HUDEP-2 (cell line): ENCODE measurements around the gene AXL.
A peak's percentile ranks its signal among the peaks of the same experiment; 100 is the strongest.

ENCODE experiments used
- DNase-seq, 76 experiments: peaks; one replicate each; lab custom pipeline; 2025; ENCODE audit not compliant: unreplicated experiment in 76 of 76; lab: John Stamatoyannopoulos, UW

Gene AXL

DNA sequence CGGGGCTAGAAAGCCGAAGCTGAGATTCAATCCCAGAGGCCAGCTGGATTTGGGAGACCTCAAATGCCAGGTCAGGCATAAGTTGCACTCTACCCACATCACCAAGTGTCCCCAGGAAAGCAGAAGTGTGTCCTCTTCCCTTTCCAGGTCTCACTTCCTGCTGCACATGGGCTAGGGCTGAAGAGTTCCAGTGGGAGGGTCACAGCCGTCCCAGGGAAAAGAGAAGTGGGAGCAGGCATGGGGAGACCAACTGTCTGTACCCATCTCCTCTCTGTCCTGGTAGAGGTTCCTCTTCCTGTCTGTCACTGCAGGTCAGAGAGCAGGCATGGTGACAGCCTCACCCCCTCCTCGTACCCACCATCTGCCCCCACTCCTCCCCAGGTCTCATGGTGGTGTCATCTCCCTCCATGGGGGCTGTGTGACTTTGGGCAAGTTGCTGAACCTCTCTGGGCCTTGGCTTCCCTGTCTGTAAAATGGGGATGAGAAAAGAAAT lies 14.8 kb downstream of the AXL start:
- DNase-seq: no peak

DNA sequence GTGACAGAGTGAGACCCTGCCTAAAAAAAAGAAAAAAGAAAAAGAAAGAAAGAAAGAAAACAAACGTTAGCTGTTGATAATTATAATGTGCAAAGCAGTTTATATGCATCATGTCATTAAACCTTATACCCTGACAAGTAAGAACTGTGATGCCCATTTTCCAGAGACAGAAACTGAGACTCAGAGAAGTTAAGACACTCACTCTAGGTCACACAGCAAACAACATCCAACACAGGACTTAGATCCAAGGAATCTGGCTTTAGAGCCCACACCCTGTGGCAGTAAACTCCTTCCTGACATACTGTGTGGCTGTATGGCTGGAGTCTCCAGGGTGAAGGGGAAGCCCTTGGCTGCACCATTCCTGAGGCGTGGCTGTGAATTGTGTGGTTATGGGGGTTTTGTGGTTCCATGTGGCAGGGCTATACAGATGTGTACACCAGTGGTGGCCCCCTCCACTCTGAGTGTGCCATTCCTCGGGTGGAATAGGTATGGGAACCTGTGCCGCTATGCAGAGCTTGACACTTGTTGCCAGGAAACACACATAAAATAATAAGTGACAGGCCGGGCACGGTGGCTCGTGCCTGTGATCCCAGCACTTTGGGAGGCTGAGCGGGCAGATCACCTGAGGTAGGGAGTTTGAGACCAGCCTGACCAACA lies 15.6 kb downstream of the AXL start:
- no peak for DNase-seq

DNA sequence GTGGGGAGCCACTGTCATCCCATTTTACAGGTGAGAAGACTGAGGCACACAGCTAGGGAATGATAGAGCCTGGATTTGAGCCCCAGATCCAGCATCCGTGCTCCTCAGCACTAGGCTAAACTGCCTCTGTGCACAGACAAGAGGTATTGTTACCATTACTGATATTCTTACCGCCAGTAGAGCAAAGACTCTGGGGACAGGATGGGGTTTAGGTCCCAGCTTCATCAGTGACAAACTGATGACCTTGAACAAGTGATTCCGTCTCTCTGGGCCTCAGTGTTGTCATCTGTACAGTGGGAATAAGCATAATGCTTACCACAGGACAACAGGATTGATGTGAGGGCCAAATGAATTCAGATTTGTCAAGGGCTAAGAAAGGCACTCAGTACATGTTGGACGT lies 16.5 kb downstream of the AXL start:
- DNase-seq: no peak

DNA sequence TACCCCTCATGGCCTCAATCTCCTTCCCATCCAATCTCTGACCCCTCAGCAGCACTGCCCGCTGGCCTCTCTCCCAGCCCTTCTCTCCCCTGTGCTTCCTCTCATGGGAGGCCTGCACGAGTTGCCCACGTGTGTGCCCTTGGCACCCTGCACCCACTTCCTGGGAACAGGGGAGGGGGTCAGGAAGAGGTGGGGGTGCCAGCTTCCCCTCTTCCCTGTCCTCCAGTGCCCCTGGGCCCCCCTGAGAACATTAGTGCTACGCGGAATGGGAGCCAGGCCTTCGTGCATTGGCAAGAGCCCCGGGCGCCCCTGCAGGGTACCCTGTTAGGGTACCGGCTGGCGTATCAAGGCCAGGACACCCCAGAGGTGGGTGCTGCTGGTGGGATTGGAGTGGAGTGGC lies 19.2 kb downstream of the AXL start:
- no peak for DNase-seq

DNA sequence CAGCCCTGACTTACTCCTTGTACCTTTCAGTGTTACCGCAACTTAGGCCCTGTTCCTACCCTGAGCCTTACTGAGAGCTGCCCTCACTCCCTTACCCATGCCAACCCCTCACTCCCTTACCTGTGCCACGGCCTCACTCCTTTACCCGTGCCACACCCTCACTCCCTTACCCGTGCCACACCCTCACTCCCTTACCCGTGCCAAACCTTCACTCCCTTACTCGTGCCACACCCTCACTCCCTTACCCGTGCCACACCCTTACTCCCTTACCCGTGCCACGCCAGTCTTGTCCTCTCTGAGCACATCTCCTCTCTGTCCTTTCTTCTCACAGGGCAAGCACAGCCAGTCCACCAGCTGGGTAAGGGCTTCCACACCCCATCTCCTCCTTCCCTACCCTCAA lies 20.3 kb downstream of the AXL start:
- DNase-seq: peak in 35 of 76 experiments; percentile 9 to 57 (median 26)

DNA sequence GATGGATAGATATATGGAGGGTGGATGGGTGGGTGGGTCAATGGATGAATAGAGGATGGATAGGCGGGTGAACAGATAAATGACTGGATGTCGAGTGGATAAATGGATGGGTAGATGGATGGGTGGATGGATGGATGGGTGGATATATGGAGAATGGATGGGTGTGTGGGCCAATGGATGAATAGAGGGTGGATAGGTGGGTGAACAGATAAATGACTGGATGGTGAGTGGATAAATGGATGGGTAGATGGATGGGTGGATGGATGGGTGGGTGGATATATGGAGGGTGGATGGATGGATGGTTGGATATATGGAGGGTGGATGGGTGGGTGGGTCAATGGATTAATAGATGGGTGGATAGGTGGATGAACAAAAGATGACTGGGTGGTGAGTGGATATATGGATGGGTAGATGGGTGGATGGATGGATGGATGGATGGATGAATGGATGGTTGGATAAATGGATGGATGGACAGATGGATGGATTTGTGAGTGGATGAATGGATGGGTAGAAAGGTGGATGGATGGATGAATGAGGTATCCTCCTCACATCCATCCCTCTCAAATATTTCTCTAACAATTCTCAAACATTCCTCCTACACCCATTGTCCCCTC lies 21.0 kb downstream of the AXL start:
- DNase-seq: no peak

DNA sequence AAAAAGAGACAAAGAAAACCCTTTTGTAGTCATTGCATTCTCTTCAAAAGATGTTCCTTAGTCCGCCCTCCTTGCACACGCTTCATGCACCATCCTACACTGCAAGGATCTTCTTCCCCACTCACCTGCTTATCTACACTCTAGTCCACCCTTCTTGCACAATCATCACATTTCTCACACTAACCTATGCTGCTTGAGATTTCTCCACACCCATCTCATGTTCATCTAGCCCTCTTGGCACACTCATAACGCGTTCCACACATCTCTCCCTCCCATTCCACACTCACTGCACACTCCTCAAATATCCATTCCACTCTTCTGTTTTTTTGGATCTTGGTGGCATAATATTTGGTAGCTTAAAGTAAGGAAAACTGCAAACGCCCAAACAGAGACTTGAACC lies 22.8 kb downstream of the AXL start:
- DNase-seq: no peak

DNA sequence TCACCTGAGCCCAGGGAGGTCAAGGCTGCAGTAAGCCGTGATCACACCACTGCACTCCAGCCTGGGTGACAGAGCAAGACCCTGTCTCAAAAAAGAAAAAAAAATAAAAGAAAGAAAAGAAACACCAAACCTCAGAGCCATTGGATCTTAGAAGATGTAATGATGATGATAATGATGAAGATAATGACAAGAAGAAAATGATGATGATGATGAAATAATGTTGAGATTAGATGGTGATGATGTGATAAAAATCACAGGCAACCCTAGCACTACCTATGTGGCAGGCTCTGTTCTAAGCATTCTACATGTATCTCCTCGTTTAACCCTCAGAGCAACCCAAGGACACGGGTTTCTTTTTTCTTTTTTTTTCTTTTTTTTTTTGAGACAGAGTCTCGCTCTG lies 25.1 kb downstream of the AXL start:
- no peak for DNase-seq

DNA sequence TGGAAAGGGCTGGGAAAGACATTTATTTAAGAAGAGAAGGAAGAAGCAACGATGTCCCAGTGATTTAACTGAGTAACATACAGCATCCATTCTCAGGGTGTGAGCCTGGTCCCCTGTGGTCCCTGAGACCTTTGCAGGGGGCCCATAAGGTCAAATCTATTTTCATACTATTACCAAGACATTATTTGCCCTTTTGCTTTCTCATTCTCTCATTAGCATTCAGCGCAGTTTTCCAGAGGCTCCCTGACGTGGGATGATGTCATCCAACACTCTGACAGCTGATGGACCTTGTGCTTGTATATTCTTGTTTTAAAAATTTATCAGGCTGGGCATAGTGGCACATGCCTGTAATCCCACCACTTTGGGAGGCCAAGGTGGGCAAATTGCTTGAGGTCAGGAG lies 26.8 kb downstream of the AXL start:
- DNase-seq: no peak

DNA sequence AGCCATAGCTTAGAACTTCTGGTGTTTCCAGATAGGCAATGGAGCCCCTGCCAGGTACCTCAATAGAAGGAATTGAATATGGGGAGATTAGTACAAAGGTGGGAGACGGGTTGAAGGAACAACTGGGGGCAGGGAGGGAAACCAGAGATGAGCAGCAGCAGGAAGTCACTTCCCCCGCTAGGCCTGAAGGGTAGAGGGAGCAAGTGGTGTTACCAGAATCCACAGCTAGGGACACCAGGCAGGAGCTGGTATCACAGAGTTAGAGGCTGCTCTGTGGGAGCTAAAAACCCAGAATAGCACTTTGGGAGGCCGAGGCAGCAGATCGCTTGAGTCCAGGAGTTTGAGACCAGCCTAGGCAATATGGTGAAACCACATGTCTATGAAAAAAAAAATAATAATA lies 29.9 kb downstream of the AXL start:
- no peak for DNase-seq

DNA sequence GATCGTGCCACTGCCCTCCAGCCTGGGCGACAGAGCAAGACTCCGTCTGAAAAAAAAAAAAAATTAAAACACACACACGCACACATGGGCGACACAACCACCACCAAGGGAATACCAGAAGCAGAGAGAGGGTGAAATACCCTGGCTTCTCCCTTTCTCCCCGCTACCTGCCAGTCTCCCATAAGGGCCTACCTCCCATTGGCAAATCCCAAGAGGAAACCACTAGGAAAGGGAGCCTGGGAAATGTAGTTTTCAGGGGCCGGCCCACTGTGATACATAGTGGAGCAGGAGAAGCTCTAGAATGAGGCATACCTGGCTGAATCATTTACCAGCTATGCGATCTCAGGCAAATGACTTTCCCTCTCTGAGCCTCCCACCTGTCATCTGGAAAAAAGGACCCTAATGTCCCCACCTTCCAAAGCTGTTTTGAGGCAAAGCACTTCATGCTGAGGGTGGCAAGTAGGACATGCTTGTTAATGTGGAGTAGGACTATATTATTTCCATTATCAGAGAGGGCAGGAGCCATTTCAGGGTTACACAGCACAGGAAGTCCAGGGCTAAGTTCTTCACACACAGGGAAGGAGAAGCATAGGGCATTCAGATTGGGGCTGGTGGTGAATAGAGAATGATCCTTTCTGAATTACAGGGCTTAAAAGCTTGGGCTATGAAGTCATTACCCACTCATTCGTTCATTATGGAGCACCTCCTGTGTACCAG lies 30.8 kb downstream of the AXL start:
- no peak for DNase-seq

DNA sequence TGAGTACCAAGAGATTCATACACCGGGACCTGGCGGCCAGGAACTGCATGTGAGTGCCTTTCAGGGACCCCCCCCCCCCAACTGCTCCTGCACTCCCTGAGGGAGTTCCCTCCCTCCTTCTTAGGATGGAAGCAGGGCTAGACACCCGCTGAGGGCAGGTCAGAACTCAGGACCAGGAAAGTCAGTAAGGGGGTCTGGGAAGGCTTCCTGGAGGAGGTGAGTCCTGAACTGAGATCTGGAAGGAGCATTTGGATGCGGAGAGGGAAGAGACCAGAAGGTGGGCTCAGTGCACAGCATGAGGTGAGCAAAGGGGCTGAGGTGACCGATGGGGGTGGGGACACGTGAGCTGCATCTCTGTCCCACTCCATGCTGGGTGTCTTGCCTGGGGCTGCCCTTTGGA lies 34.6 kb downstream of the AXL start:
- DNase-seq: no peak

DNA sequence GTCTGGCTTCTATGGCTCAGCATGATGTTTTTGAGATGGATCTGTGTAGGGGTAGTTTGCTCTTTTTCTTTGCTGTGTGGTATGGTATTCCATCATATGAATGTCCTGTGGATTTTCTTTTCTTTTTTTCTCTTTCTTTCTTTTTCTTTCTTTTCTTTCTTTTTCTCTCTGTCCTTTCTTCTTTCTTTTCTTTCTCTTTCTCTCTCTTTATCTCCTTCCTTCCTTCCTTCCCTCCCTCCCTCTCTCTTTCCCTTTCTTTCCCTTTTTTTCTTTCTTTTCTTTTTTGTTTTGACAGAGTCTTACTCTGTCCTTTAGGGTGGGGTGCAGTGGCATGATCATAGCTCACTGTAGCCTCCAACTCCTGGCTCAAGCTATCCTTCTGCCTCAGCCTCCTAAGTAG lies 36.1 kb downstream of the AXL start:
- no peak for DNase-seq

DNA sequence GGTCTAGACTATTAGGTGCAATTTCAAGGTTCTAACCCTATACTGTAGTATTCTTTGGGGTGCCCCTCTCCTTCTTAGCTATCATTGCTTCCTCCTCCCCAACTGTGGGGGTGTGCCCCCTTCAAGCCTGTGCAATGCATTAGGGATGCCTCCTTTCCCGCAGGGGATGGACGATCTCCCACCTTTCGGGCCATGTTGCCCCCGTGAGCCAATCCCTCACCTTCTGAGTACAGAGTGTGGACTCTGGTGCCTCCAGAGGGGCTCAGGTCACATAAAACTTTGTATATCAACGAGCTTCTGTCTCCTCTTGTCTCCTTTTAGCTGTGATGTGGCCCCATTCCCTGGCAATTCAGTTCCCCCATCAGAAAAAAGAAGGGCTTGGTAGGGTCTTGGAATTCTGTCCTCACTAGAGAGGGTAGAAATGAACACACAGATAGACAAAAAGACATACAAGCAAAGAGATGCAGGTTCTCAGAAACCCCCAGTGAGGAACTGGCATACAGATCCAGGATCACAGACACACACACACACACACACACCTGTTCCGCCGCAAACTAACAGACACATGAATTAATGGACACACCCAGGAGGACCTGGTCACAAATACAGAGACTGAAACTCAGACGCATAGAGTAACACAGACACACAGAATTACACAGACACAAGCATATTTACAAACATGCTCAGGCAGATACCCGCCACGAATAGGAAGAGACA lies 42.6 kb downstream of the AXL start:
- no peak for DNase-seq

DNA sequence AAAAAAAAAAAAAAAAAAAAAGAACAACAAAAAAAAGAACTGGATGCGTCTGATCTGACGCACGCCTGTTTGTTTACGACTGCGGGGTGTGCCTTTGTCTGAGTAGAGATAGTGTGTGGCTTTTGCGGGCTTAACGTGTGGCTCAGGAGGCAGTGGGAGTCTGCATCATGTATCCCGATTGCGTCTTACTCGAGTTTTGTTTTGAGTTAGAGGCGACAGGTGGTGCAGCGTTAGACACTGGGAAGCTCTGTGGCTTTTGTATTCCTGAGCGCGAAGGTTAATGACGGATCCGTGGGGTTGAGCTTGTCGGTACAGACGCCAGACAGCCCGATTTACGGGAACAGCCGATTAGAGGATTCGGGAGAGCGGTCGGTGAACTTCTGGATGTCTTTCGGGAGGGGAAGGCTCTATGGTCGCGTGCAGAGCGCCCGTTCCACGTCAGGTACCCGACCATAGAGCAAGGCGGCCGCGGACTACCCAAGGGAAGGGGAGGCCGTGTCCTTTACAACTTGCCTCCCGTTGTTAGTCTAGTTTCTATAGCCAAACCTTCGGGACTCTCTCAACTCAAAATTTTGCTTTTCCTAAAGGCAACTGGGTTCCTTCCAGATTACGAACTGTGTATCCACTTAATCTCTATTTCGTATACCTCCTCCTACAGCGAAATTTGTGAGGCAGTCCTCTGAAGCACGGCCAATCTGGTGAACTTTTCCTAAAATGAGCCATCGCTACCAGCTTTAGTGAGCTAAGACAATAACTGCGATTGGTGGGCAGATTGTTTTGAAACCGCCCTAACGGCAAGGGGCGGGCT lies 44.2 kb downstream of the AXL start:
- peak in 69 of 76 experiments; percentile 35 to 92 (median 62) for DNase-seq

DNA sequence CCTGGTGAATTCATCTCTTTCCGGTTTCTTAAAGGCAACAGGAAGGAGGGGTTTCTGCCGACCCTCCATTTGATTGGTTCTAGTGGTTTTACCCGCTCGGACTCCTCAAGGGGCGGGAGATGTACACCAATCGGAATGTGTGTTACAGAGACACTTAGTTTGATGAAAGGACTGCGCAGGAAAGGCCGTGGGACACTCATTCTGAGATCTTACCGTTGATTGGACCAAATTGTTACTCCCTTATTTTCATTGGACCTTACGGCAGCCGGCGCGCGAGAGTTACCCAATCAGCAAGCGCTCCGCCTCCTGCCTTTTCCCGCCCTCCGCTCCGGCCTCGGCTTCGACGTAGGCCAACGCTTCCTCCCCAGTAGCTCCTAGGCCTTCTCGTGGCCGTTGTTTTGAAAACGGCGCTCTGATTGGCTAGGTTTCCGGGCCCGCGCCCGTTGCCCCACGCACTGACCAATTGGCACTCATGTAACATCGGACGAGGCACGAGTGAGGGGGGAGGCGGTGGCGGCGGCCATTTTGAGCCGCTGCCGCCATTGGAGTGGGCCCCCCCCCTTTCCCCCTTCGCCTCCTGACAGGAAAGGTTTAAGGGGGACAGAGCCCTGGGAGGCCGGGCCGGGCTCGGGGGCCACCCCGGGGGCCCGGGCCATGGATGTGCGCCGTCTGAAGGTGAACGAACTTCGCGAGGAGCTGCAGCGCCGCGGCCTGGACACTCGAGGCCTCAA lies 45.0 kb downstream of the AXL start, which contains the start of gene HNRNPUL1:
Gene HNRNPUL1, plus strand, starts transcription at position 523 of the 731 bp plus-strand sequence. Its CDS starts 132 bp downstream, at position 655.
- peak; percentile 95 to 100 (median 100) for DNase-seq

DNA sequence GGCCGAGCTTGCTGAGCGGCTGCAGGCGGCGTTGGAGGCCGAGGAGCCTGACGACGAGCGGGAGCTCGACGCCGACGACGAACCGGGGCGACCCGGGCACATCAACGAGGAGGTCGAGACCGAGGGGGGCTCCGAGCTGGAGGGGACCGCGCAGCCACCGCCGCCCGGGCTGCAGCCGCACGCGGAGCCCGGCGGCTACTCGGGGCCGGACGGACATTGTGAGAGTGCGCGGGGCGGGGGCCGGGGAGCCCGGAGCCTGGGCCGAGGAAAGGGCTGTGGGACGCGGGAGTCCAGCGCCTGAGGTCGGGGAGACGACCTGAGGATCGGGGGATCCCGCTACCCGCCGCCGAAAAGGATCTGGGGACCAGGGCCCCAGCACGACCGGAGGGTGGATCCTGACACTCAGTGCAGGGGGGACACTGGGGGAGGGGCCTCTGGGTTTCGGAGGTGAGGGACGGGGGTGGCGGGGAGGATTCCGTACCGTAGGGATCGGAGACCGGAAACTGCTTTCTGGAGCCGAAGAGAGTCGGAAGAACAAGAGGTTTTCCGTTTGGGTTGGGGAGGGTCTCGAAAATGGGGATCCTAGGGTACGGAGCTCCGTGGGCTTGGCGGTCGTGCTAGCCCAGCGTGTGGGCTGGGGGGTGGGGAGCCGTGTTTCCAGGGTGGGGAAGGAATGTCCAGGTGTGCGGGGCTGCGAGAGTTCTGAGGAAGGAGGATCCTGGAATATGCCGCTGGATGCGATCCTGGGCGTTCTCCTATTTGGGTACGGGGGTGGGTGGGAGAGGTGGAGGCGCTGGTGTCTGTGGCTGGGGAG lies 45.8 kb downstream of the AXL start:
- DNase-seq: peak in 44 of 76 experiments; percentile 11 to 69 (median 33)

DNA sequence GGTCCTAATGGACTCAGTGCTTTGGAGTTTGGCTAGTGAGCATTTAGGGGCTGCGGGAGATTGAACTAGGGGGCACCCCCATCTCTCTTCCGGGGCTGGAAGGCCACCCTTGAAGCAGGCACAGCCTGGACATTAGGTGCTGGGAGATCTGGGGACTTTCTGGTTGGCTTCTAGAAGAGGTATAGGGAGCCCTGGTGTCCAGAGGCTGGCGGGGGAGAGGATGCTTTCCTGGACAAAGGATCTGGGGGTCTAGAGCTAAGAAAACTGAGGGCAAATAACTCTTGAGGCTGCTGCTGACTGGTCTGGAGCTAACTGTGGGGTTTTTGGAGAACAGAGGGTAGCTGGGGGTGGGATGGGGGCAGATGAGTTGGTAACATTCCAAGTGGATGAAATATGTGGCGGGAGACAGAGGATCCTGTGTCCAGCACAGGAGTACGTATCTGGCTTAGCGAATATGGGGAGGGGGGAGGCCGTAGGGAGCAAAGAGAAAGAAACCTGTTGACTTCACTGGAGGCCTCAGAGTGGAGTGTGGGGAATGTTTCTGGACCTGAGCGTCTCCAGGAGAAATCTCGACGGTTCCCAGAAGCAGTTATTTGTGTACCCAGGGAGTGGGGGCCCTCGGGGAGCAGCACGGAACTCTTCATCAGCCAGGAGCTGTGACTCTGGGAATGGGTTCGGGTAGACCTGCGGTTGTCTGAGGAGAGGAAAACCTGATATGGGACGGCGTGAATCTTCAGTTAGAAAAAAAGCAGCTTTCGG lies 46.6 kb downstream of the AXL start:
- DNase-seq: peak in 7 of 76 experiments; percentile 15 to 58 (median 30)
